GM12874 (cell line): ENCODE measurements around the gene GPR158.

Experiments
- TF ChIP-seq, protein P1 (sequence below): IDR thresholded peaks from 2 replicates; pipeline ENCODE4 v1.5.1; 2011; ENCODE audit warnings: low read depth, mild to moderate bottlenecking, control low read depth, low read length, moderate library complexity; ENCODE audit not compliant: insufficient read depth

Gene GPR158

GRCh38 chr10:25390733-25391132 is 215.9 kb downstream of the GPR158 start:
- TF ChIP-seq, protein P1, sequence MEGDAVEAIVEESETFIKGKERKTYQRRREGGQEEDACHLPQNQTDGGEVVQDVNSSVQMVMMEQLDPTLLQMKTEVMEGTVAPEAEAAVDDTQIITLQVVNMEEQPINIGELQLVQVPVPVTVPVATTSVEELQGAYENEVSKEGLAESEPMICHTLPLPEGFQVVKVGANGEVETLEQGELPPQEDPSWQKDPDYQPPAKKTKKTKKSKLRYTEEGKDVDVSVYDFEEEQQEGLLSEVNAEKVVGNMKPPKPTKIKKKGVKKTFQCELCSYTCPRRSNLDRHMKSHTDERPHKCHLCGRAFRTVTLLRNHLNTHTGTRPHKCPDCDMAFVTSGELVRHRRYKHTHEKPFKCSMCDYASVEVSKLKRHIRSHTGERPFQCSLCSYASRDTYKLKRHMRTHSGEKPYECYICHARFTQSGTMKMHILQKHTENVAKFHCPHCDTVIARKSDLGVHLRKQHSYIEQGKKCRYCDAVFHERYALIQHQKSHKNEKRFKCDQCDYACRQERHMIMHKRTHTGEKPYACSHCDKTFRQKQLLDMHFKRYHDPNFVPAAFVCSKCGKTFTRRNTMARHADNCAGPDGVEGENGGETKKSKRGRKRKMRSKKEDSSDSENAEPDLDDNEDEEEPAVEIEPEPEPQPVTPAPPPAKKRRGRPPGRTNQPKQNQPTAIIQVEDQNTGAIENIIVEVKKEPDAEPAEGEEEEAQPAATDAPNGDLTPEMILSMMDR, result no peak

DNA sequence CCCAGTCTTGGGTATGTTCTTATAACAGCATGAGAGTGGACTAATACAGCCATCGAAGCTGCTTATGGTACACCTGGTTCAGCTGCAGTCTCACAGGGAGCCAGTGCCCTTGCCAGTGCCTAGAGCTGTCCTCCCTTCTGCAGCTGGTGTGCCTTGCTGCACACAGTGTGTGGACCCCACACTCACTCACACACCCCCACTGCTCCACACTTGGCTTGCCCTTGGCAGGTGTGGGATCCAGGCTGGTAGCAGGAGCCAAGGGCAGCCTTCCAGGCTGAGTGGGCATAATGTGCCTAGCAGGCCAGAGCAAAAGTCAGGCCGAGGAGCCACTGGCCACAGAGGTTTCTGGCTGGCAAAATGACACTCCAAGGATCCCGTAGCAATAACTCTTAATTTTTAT is 217.3 kb downstream of the GPR158 start:
- TF ChIP-seq, protein P1, result no peak

DNA sequence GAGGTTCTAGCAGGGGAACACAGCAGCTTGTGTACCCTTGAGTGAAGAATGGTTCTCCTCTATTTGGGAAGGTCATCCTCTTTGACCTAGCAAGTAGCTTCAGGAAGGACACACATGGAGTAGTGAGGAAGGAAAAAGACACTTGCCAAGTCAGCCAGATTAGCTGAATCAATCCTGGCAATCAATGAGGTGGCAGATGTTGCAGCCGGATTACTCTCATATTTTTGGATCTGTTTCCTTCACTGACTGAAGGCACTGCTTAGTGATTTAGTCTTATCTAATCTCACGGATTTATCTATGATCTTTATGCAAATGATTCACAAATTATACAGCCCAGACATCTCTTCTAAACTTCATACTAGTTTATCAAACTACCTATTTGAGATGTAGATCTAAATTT is 218.8 kb downstream of the GPR158 start:
- TF ChIP-seq, protein P1, result no peak

- TF ChIP-seq, protein P1, result no peak
These were observed 223.9 kb downstream of the GPR158 start for GRCh38 chr10:25398680-25399079.

GRCh38 chr10:25405871-25406270 is 231.1 kb downstream of the GPR158 start:
- TF ChIP-seq, protein P1, result no peak

DNA sequence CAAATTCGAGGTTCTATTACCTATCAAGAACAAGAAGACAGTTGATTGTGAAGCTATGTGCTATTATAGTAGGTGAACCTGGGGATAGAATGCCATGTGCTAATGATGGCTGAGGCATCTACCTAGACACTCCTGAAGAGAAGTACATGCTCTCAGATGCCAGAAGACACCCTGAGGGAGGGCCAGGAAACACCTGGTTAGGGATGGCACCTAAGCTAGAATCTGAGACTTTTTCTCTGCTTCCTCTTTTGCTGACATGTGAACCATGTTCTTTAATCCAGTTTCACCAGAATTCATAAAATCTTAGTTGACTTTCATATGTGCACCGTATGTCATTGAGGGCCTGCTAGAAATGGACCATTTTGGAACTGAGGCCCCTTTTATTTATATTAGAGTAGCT is 242.8 kb downstream of the GPR158 start:
- TF ChIP-seq, protein P1, result no peak

- TF ChIP-seq, protein P1, result no peak
These were observed 251.0 kb downstream of the GPR158 start for GRCh38 chr10:25425776-25426175.

DNA sequence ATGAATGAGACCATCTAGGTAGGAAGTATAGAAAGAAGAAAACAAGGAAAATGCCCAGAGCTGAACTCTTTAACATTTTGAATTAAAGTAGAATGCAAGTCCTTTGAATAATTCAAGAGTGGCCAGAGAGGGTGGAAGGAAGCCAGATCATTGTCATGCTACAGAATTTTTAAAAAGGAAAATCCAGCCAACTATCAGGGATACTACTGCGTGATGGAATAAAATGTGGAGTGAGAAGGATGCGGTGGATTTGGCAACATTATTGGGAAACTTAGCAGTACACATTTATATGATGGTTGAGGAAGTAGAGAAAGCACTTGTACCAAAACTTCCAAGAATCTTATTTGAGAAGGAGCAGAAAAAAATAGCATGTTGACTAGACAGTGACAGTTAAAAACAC is 261.6 kb downstream of the GPR158 start:
- TF ChIP-seq, protein P1, result no peak
